Smooth muscle cell (in vitro differentiated cells): ENCODE results near the gene PROP1. TPM values are rescaled to one million over a fixed set of nuclear protein-coding genes. Genes with fewer than 3 reads are reported as not detected.

ENCODE experiments used
- DNase-seq: peaks from one replicate; lab custom pipeline; 2025; ENCODE audit not compliant: unreplicated experiment; lab: John Stamatoyannopoulos, UW
- H2AFZ ChIP-seq: fragments of 200-600 bp; sonication (generic); 2 replicates; pipeline ENCODE4 v1.6.0; 2016; ENCODE audit warnings: antibody characterized with exemption, low read depth, mild to moderate bottlenecking
- H3F3A ChIP-seq: fragments of 200-600 bp; sonication (generic); 2 replicates; pipeline ENCODE4 v1.6.0; 2017; ENCODE audit warnings: antibody characterized with exemption, low read depth
- H3K27ac ChIP-seq: fragments of 200-600 bp; sonication (generic); 2 replicates; pipeline ENCODE4 v1.5.1; 2016; ENCODE audit warnings: low read depth, mild to moderate bottlenecking
- H3K27me3 ChIP-seq: fragments of 200-600 bp; sonication (generic); 2 replicates; pipeline ENCODE4 v1.6.1; 2016; ENCODE audit warnings: low read depth, mild to moderate bottlenecking
- H3K36me3 ChIP-seq: fragments of 200-600 bp; sonication (generic); 2 replicates; pipeline ENCODE4 v1.5.1; 2016; ENCODE audit warnings: low read depth
- H3K4me1 ChIP-seq: fragments of 200-600 bp; sonication (generic); 2 replicates; pipeline ENCODE4 v1.5.1; 2016; ENCODE audit warnings: low read depth
- H3K4me2 ChIP-seq: fragments of 200-600 bp; sonication (generic); 2 replicates; pipeline ENCODE4 v1.6.0; 2016; ENCODE audit warnings: mild to moderate bottlenecking
- H3K4me3 ChIP-seq: fragments of 200-600 bp; sonication (generic); 2 replicates; pipeline ENCODE4 v1.5.1; 2016; ENCODE audit warnings: mild to moderate bottlenecking
- H3K79me2 ChIP-seq: fragments of 200-600 bp; sonication (generic); 2 replicates; pipeline ENCODE4 v1.6.0; 2016; ENCODE audit warnings: low read depth, mild to moderate bottlenecking
- H3K9ac ChIP-seq: fragments of 200-600 bp; sonication (generic); 2 replicates; pipeline ENCODE4 v1.6.0; 2016; ENCODE audit warnings: low read depth
- H3K9me3 ChIP-seq: fragments of 200-600 bp; sonication (generic); replicated peaks from 2 replicates; pipeline ENCODE4 v1.5.1; 2016; ENCODE audit warnings: low read depth
- H4K20me1 ChIP-seq: fragments of 200-600 bp; sonication (generic); 2 replicates; pipeline ENCODE4 v1.6.0; 2016; ENCODE audit warnings: low read depth
- CTCF ChIP-seq: fragments of 200-600 bp; sonication (generic); IDR thresholded peaks from 2 replicates; pipeline ENCODE4 v1.5.1; 2017; ENCODE audit warnings: borderline replicate concordance, mild to moderate bottlenecking, antibody characterized with exemption; ENCODE audit not compliant: insufficient read depth, poor library complexity, severe bottlenecking
- WGBS: methylation state at CpG from one replicate; pipeline ENCODE4 v1.1.7; 2016; ENCODE audit warnings: low lambda C conversion rate; 5-methylcytosine and 5-hydroxymethylcytosine counted together
- polyA plus RNA-seq: library from polyadenylated mRNA; unstranded; fragments of >200 nt; fragmentation: Nextera tagmentation; extraction: Ambion mirVana; gene quantifications from 2 replicates; pipeline ENCODE4 v1.2.1, GENCODE V29; 2016
- total RNA-seq: library from RNA; depleted of rRNA; stranded (reverse); fragments of >200 nt; gene quantifications from 2 replicates; pipeline ENCODE4 v1.2.3, GENCODE V29; 2014

PROP1 gene
- total and polyA plus RNA-seq, 2 experiments from 2014 or later, result not detected

GRCh38 chr5:177997846-177998245 is 1.8 kb upstream of the PROP1 start:
- Histone ChIP-seq H3K4me1 (no peaks in the 10 kb centered on the region), H3K9me3 (no peaks in the 10 kb centered on the region), H3K79me2 (no peaks in the 10 kb centered on the region), H2AFZ (no peak overlapping the region), H3K9ac (no peak overlapping the region), H3K36me3 (no peaks in the 10 kb centered on the region), H3F3A (no peaks in the 10 kb centered on the region), H3K4me3 (no peak overlapping the region), H3K4me2 (no peak overlapping the region), H3K27me3 (peaks cover 21% of the 10 kb centered on the region), H4K20me1 (no peaks in the 10 kb centered on the region), H3K27ac (no peak overlapping the region)
- 85% methylated on average over 1 of the region's 1 CpG for WGBS
- no peak for DNase-seq
- no peak for TF ChIP-seq CTCF

- Histone ChIP-seq H3K9me3 (no peaks in the 10 kb centered on the region), H3K4me2 (no peak overlapping the region), H3K27ac (no peak overlapping the region), H3K9ac (no peak overlapping the region), H3K36me3 (no peaks in the 10 kb centered on the region), H4K20me1 (no peaks in the 10 kb centered on the region), H3F3A (no peaks in the 10 kb centered on the region), H3K4me3 (no peak overlapping the region), H3K4me1 (no peaks in the 10 kb centered on the region), H2AFZ (no peak overlapping the region), H3K27me3 (peaks cover 21% of the 10 kb centered on the region), H3K79me2 (no peaks in the 10 kb centered on the region)
- no peak for TF ChIP-seq CTCF
- DNase-seq, result no peak
- WGBS, result 82% methylated on average over 6 of the region's 6 CpGs
Measured at GRCh38 chr5:177997319-177997670, 1.3 kb upstream of the PROP1 start.

GRCh38 chr5:177996660-177997318 is 747 bp upstream of the PROP1 start:
- H3K36me3 ChIP-seq, result no peaks in the 10 kb centered on the region
- H2AFZ ChIP-seq, result no peak overlapping the region
- peaks cover 21% of the 10 kb centered on the region for H3K27me3 ChIP-seq
- H4K20me1 ChIP-seq, result no peaks in the 10 kb centered on the region
- DNase-seq, result no peak
- H3K9me3 ChIP-seq, result no peaks in the 10 kb centered on the region
- WGBS, result 82% methylated on average over 7 of the region's 7 CpGs
- H3K4me1 ChIP-seq, result no peaks in the 10 kb centered on the region
- H3K79me2 ChIP-seq, result no peaks in the 10 kb centered on the region
- no peak overlapping the region for H3K27ac ChIP-seq
- no peak for TF ChIP-seq CTCF
- no peak overlapping the region for H3K9ac ChIP-seq
- H3K4me2 ChIP-seq, result no peak overlapping the region
- H3F3A ChIP-seq, result no peaks in the 10 kb centered on the region
- H3K4me3 ChIP-seq, result no peak overlapping the region

GRCh38 chr5:177994561-177995190 is 1.4 kb downstream of the PROP1 start:
- Histone ChIP-seq H3K36me3 (no peaks in the 10 kb centered on the region), H3K4me1 (no peaks in the 10 kb centered on the region), H3K9ac (no peak overlapping the region), H3F3A (no peaks in the 10 kb centered on the region), H3K27ac (no peak overlapping the region), H3K27me3 (peaks cover 14% of the 10 kb centered on the region), H3K4me3 (no peak overlapping the region), H4K20me1 (no peaks in the 10 kb centered on the region), H3K79me2 (no peaks in the 10 kb centered on the region), H3K4me2 (no peak overlapping the region), H2AFZ (no peak overlapping the region), H3K9me3 (no peaks in the 10 kb centered on the region)
- WGBS, result 85% methylated on average over 10 of the region's 10 CpGs
- no peak for TF ChIP-seq CTCF
- DNase-seq, result no peak
